Panc1 (cell line): ENCODE data around the gene BABAM2. TPM values are rescaled to one million over a fixed set of nuclear protein-coding genes. Genes with fewer than 3 reads are reported as not detected.

ENCODE experiments used
- ATAC-seq: fragments of 200-7000 bp; cut with Tn5 transposase; 2 replicates; pipeline ENCODE4 v1.9.1; 2020; ENCODE audit warnings: mild to moderate bottlenecking, moderate library complexity
- BruUV-seq: library from RNA; stranded (reverse); fragments of 400-500 nt; replicated peaks from 2 replicates; lab custom pipeline; 2021; lab: Mats Ljungman, UMichigan
- CTCF ChIA-PET: fragments of 300-600 bp; sonication (Branson Sonifier 250); formaldehyde crosslinking; loops from one replicate; lab custom pipeline; 2022; ENCODE audit warnings: antibody characterized with exemption; lab: Charles Lee
- POLR2A ChIA-PET: fragments of 300-600 bp; sonication (Branson Sonifier 250); formaldehyde crosslinking; loops from one replicate; lab custom pipeline; 2022; ENCODE audit warnings: antibody characterized with exemption; lab: Charles Lee
- DNase-seq: peaks from one replicate; pipeline ENCODE4 v3.0.0-alpha.2; 2010; ENCODE audit warnings: low read depth, low spot score
- H3K27ac ChIP-seq: 2 replicates; pipeline ENCODE4 v1.5.1; 2011; ENCODE audit warnings: mild to moderate bottlenecking, low read length, inconsistent platforms
- H3K27me3 ChIP-seq: fragments of 200-500 bp; sonication (Bioruptor generic); 2 replicates; pipeline ENCODE4 v1.6.0; 2014; ENCODE audit warnings: low read length, inconsistent platforms; ENCODE audit not compliant: control insufficient read depth, insufficient read depth
- H3K36me3 ChIP-seq: fragments of 200-500 bp; sonication (Bioruptor generic); 2 replicates; pipeline ENCODE4 v1.5.1; 2014; ENCODE audit warnings: inconsistent platforms, mild to moderate bottlenecking, low read length, moderate library complexity; ENCODE audit not compliant: control insufficient read depth, insufficient read depth
- H3K4me1 ChIP-seq: 2 replicates; pipeline ENCODE4 v1.5.1; 2011; ENCODE audit warnings: inconsistent platforms, mild to moderate bottlenecking, low read length, moderate library complexity; ENCODE audit not compliant: control insufficient read depth, insufficient read depth
- H3K4me3 ChIP-seq, 2 experiments: 2 replicates each; pipeline ENCODE4 v1.5.1; 2011 to 2012; ENCODE audit warnings: low read depth in 2 of 2, low read length in 2 of 2, mild to moderate bottlenecking in 2 of 2, inconsistent platforms in 1 of 2, moderate library complexity in 1 of 2
- H3K9me3 ChIP-seq: fragments of 200-500 bp; sonication (Bioruptor generic); 2 replicates; pipeline ENCODE4 v1.5.1; 2014; ENCODE audit warnings: low read depth, mild to moderate bottlenecking, inconsistent platforms, low read length, moderate library complexity; ENCODE audit not compliant: control insufficient read depth, insufficient read depth
- POLR2AphosphoS5 ChIP-seq: IDR thresholded peaks from 2 replicates; pipeline ENCODE4 v1.6.1; 2012; ENCODE audit warnings: mild to moderate bottlenecking, low read depth, low read length, moderate library complexity
- REST ChIP-seq, 2 experiments: IDR thresholded peaks; 2 replicates each; pipeline ENCODE4 v1.6.1; 2011 to 2012; ENCODE audit warnings: low read depth in 2 of 2, control low read depth in 1 of 2, low read length in 1 of 2, mild to moderate bottlenecking in 1 of 2, moderate library complexity in 1 of 2; ENCODE audit not compliant: insufficient read depth in 1 of 2
- SIN3A ChIP-seq: IDR thresholded peaks from 2 replicates; pipeline ENCODE4 v1.6.1; 2012; ENCODE audit warnings: low read depth, mild to moderate bottlenecking, low read length, moderate library complexity, borderline replicate concordance; ENCODE audit not compliant: insufficient read depth
- TCF7L2 ChIP-seq: IDR thresholded peaks from 2 replicates; pipeline ENCODE4 v1.6.1; 2011; ENCODE audit warnings: mild to moderate bottlenecking, low read depth, low read length, inconsistent platforms
- in situ Hi-C: cut with HindIII; loops from 2 replicates; pipeline ENCODE4 v1.10.0; 2016; ENCODE audit warnings: low sequenced_read_pairs, low pct_unique_long_range_greater_than_20kb
- intact Hi-C: fragments of 100-400 bp; cut with micrococcal nuclease; formaldehyde crosslinking; loops from one replicate; pipeline ENCODE4 v1.10.0; 2022; ENCODE audit not compliant: unreplicated experiment
- total RNA-seq: library from RNA; stranded (reverse); gene quantifications from one replicate; pipeline ENCODE4 v1.2.1, GENCODE V29; 2021; ENCODE audit not compliant: unreplicated experiment
- TF ChIP-seq, protein P1 (sequence below): fragments of 450-650 bp; IDR thresholded peaks from 2 replicates; pipeline ENCODE4 v1.5.1; 2017; ENCODE audit warnings: mild to moderate bottlenecking

Gene BABAM2
- total RNA-seq, 1 experiment from 2014 or later, result 31.2 TPM

- CTCF ChIA-PET, result no interaction called here
- no peaks in the 10 kb centered on the region for H3K27me3 ChIP-seq
- DNase-seq, result no peak
- H3K36me3 ChIP-seq, result no peaks in the 10 kb centered on the region
- no peak for ATAC-seq
- intact Hi-C loops, result no loop called here
- no peak overlapping the region for H3K4me3 ChIP-seq
- no peak for TF ChIP-seq REST (IDR thresholded peaks at IDR 0.05; ENCODE audit: insufficient read depth in 1 of 2, low read depth in 2 of 2, low read length in 1 of 2)
- no peak for TF ChIP-seq SIN3A
- TF ChIP-seq POLR2AphosphoS5, result no peak
- no peak for TF ChIP-seq TCF7L2
- TF ChIP-seq, protein P1, sequence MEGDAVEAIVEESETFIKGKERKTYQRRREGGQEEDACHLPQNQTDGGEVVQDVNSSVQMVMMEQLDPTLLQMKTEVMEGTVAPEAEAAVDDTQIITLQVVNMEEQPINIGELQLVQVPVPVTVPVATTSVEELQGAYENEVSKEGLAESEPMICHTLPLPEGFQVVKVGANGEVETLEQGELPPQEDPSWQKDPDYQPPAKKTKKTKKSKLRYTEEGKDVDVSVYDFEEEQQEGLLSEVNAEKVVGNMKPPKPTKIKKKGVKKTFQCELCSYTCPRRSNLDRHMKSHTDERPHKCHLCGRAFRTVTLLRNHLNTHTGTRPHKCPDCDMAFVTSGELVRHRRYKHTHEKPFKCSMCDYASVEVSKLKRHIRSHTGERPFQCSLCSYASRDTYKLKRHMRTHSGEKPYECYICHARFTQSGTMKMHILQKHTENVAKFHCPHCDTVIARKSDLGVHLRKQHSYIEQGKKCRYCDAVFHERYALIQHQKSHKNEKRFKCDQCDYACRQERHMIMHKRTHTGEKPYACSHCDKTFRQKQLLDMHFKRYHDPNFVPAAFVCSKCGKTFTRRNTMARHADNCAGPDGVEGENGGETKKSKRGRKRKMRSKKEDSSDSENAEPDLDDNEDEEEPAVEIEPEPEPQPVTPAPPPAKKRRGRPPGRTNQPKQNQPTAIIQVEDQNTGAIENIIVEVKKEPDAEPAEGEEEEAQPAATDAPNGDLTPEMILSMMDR, result no peak
- H3K27ac ChIP-seq, result no peak overlapping the region
- in situ Hi-C loops, result no loop called here
- POLR2A ChIA-PET, result no interaction called here
- no peaks in the 10 kb centered on the region for H3K9me3 ChIP-seq
- no peaks in the 10 kb centered on the region for H3K4me1 ChIP-seq
- BruUV-seq, result no TSS peak
These were observed 196.1 kb downstream of the BABAM2 start for GRCh38 chr2:28086611-28087010.

- no peak overlapping the region for H3K27ac ChIP-seq
- in situ Hi-C loops, result no loop called here
- H3K9me3 ChIP-seq, result no peaks in the 10 kb centered on the region
- ATAC-seq, result no peak
- H3K4me3 ChIP-seq, result no peak overlapping the region
- no peaks in the 10 kb centered on the region for H3K36me3 ChIP-seq
- no peak for TF ChIP-seq TCF7L2
- no peak for TF ChIP-seq POLR2AphosphoS5
- TF ChIP-seq, protein P1, result no peak
- TF ChIP-seq REST (IDR thresholded peaks at IDR 0.05; ENCODE audit: insufficient read depth in 1 of 2, low read depth in 2 of 2, low read length in 1 of 2), result no peak
- no peak for TF ChIP-seq SIN3A
- H3K27me3 ChIP-seq, result no peaks in the 10 kb centered on the region
- BruUV-seq, result no TSS peak
- H3K4me1 ChIP-seq, result no peaks in the 10 kb centered on the region
- POLR2A ChIA-PET, result interaction anchor here (0.7 kb wide), 1 partner anchor 82 kb away, joined by 3 read pairs; no protein-coding TSS in a partner anchor
- intact Hi-C loops, result no loop called here
- DNase-seq, result no peak
- CTCF ChIA-PET, result no interaction called here
These were observed 198.4 kb downstream of the BABAM2 start for GRCh38 chr2:28088970-28089369.
